H1 (cell line): ENCODE results near the gene RUNX1. TPM values are rescaled to one million over a fixed set of nuclear protein-coding genes. Genes with fewer than 3 reads are reported as not detected.

Experiments used
- CBX5 ChIP-seq: fragments of 300-800, 300-1000 bp; sonication (generic); IDR thresholded peaks from 2 replicates; pipeline ENCODE4 v1.7.1; 2016; ENCODE audit warnings: antibody characterized with exemption, low read length, low read depth
- FOSL1 ChIP-seq: IDR thresholded peaks from 2 replicates; pipeline ENCODE4 v1.6.1; 2011; ENCODE audit warnings: mild to moderate bottlenecking, low read depth, low read length, moderate library complexity; ENCODE audit not compliant: insufficient read depth
- POU5F1 ChIP-seq: IDR thresholded peaks from 2 replicates; pipeline ENCODE4 v1.6.1; 2011; ENCODE audit warnings: low read depth, mild to moderate bottlenecking, low read length, moderate library complexity
- RAD21 ChIP-seq, 2 experiments: IDR thresholded peaks in 1 of 2; conservative IDR thresholded peaks in 1 of 2; 2 replicates each; pipeline ENCODE4 v1.6.1; 2011; ENCODE audit warnings: low read depth in 2 of 2, low read length in 2 of 2, improper control_type of control experiment in 1 of 2, inconsistent platforms in 1 of 2, mild to moderate bottlenecking in 1 of 2, moderate library complexity in 1 of 2
- SIX5 ChIP-seq: IDR thresholded peaks from 2 replicates; pipeline ENCODE4 v1.6.1; 2011; ENCODE audit warnings: mild to moderate bottlenecking, low read depth, low read length
- SP2 ChIP-seq: IDR thresholded peaks from 2 replicates; pipeline ENCODE4 v1.6.1; 2012; ENCODE audit warnings: mild to moderate bottlenecking, low read length, inconsistent platforms
- polyA plus RNA-seq, 7 experiments: library from polyadenylated mRNA; depleted of rRNA in 3 of 7; stranded (reverse) in 5 of 7; unstranded in 2 of 7; fragments of >200 nt in 5 of 7; fragments of 200-250 nt in 2 of 7; gene quantifications; 1 replicate in 5 of 7; 2 replicates in 1 of 7; 4 replicates in 1 of 7; pipeline versions ENCODE4 v1.2.1 to v1.2.3, GENCODE V29; 2011 to 2013; ENCODE audit warnings: missing spikeins in 2 of 7, mixed read lengths in 2 of 7
- total RNA-seq: library from RNA; stranded (reverse); fragmentation: NEBNext Ultra II Directional; extraction: Animal tissue kit (Norgen Biotek cat#: 25700); gene quantifications from 2 replicates; pipeline ENCODE4 v1.2.1, GENCODE V29; 2021
- TF ChIP-seq, protein P1 (sequence below): IDR thresholded peaks from 2 replicates; pipeline ENCODE4 v1.6.1; 2012; ENCODE audit warnings: low read length, inconsistent platforms

The RUNX1 gene
- total and polyA plus RNA-seq, 2 of the 8 experiments (the other 6 are each of a cell fraction or from before 2014, with no cell fraction given), result 0.20 to 0.60 TPM

GRCh38 chr21:35063428-35064172 lies 14.5 kb upstream of the RUNX1 start (continued):
- TF ChIP-seq, protein P1, sequence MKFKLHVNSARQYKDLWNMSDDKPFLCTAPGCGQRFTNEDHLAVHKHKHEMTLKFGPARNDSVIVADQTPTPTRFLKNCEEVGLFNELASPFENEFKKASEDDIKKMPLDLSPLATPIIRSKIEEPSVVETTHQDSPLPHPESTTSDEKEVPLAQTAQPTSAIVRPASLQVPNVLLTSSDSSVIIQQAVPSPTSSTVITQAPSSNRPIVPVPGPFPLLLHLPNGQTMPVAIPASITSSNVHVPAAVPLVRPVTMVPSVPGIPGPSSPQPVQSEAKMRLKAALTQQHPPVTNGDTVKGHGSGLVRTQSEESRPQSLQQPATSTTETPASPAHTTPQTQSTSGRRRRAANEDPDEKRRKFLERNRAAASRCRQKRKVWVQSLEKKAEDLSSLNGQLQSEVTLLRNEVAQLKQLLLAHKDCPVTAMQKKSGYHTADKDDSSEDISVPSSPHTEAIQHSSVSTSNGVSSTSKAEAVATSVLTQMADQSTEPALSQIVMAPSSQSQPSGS, result no peak
- no peak for TF ChIP-seq SIX5
- TF ChIP-seq RAD21 (IDR thresholded peaks at IDR 0.05 in 1 of 2, conservative IDR thresholded peaks at IDR 0.05 in 1 of 2; ENCODE audit: low read depth in 2 of 2, low read length in 2 of 2), result no peak
- TF ChIP-seq FOSL1, result no peak
- no peak for TF ChIP-seq SP2
- TF ChIP-seq POU5F1, result no peak
- no peak for TF ChIP-seq CBX5
